Smooth muscle cell of the brain vasculature (primary cell): ENCODE measurements around the gene LNX1.
"Not testable (repeated sequence)": the region's sequence is repeated elsewhere in the genome, so short reads cannot be mapped to it uniquely, and the experiment has no call there.

Experiments
- DNase-seq: peaks from one replicate; pipeline ENCODE4 v3.0.0-alpha.2; 2012; ENCODE audit warnings: low read depth, low spot score

Gene LNX1

GRCh38 chr4:53497487-53498244, 93.6 kb downstream of the LNX1 start:
- DNase-seq, result no peak

- no peak for DNase-seq
Measured at GRCh38 chr4:53494851-53495250, 96.4 kb downstream of the LNX1 start.

- DNase-seq, result no peak
Measured at GRCh38 chr4:53490965-53491622, 100.2 kb downstream of the LNX1 start.

- no peak for DNase-seq
Measured at GRCh38 chr4:53490161-53490956, 100.9 kb downstream of the LNX1 start.

- DNase-seq, result no peak
Measured at GRCh38 chr4:53489279-53489889, 101.9 kb downstream of the LNX1 start.

- no peak for DNase-seq
Measured at GRCh38 chr4:53487766-53488165, 103.5 kb downstream of the LNX1 start.

DNA sequence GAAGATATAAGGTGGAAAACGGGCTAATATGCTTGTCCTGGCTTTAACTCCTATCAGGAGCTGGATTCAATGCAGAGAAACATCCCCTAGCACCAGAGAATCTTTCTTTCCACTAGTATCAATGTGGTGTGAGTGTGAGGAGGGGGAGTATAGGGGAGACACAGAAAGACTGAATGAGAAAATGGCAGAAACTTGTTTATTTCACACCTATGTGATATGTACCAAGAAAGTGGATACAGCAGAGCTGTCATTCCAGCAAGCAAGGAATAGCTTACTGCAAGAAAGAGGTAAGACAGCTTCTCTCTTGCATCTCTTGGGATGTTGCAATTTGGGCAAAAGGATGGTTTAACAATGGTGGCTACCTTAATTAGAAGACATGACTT, 105.6 kb downstream of the LNX1 start:
- no peak for DNase-seq

- no peak for DNase-seq
Measured at GRCh38 chr4:53484911-53485657, 106.2 kb downstream of the LNX1 start.

GRCh38 chr4:53483250-53483649, 108.0 kb downstream of the LNX1 start:
- DNase-seq, result no peak

- DNase-seq, result no peak
Measured at GRCh38 chr4:53481586-53481985, 109.7 kb downstream of the LNX1 start.

DNA sequence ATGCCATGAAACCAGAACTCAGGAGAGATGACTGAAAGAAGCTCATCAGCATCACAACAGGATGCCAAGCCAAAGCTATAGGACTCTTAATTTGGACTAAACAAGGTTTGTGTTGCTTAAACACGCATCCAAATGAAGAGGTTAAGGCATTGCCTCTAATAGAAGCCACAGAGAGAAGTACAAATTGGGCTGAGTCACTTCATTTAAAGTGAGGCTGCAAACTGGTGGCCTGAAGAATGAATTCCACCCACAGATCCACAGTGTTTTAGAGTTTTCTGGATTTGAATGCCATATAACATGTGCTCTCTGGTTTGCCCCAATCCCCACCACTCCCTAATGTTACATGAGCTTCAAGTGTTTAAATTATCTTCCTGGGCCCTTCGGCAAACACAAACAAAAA, 110.4 kb downstream of the LNX1 start:
- no peak for DNase-seq

DNA sequence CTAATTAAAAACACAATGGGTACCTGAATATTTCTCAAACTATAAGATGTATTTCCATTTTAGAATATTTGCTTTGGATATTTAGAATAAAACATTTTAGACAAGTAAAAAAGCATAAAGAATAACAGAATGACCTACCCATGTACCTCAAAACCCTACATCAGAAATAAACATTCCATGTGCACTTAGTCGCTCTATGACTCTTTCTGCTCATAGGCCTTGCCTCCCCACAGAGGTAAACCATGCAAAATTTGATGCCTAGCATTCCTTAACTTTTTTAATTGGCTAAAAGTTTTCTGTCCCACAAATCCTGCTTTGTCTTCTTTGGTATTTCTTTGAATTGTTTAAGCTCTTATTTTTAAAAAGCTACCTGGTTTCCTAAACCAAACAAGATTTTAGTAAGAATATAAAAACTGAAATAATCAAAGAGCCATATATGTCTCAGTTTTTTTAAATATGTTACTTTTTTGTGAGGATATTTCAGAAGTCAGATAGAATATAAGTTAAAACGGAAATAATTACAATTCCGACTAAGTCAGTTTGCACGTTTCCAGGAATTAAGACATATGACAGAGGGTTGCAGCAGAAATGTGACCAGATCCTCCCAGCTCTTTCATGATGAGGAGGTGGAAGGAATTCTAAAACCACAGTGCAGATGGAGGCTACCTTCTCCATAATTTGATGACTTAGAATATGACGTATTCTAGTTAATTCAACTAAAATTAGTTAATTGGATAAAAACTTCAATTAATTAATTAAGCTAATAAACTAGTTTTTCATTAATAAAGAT, 111.4 kb downstream of the LNX1 start:
- DNase-seq, result no peak

GRCh38 chr4:53478671-53479456, 112.4 kb downstream of the LNX1 start:
- DNase-seq, result no peak

DNA sequence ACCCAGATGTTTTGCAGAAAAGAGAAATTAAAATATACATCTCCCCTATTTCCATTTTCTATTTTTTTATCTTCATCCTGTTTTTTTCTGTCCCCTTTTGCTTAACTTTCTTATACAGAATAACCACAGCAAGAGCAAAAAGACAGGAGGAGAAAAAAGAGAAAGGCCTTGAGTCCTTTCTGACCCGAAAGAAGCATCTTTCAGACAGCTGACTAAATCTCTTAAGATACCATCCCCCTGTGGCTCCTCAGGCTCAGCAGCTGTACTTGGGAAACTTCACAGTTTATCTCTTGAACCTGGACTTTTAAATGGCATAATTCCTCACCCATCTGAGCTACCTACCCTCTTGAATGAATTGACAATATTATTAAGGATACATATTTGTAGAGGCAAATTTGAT, 113.7 kb downstream of the LNX1 start:
- no peak for DNase-seq

- no peak for DNase-seq
Measured at GRCh38 chr4:53477038-53477565, 114.2 kb downstream of the LNX1 start.

- peak; percentile 45 for DNase-seq
Measured at GRCh38 chr4:53476232-53477037, 114.9 kb downstream of the LNX1 start.

DNA sequence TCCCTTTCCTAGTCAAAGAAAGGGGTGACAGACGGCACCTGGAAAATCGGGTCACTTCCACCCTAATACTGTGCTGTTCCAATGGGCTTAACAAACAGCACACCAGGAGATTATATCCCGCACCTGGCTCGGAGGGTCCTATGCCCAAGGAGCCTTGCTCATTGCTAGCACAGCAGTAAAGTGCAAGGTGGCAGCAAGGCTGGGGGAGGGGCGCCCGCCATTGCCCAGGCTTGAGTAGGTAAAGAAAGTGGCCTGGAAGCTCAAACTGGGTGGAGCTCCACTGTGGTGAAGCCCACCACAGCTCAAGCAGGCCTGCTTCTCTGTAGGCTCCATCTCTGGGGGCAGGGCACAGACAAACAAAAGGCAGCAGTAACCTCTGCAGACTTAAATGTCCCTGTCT, 124.7 kb downstream of the LNX1 start:
- not testable (repeated sequence) for DNase-seq

- DNase-seq, result no peak
Measured at GRCh38 chr4:53465891-53466290, 125.4 kb downstream of the LNX1 start.

DNA sequence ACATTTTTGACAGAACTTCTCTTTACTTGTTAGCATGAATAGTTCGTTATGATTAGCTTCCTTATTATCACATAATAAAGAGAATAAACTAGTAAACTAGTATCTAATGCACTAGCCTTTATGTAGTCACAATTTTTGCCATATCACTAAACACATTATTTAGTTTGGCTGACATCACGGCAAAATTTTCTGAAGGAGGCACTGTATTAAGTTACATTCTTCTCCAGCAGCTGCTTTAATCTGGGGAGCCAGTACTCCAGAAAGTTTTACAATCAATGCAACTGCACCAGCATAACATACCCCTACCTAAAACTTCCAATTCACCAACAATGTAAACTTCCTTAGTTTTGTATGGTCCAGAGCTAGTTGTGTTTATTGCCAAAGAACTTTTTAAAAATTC, 126.0 kb downstream of the LNX1 start:
- DNase-seq, result no peak
